ENCODE results near the gene PLD5. TPM values are rescaled to one million over a fixed set of nuclear protein-coding genes. Genes with fewer than 3 reads are reported as not detected.
"Not testable (repeated sequence)": the region's sequence is repeated elsewhere in the genome, so short reads cannot be mapped to it uniquely, and the experiment has no call there.

The PLD5 gene
- total RNA-seq, 2 donors from 2014 or later, result 0.27 TPM; not detected in 1

DNA sequence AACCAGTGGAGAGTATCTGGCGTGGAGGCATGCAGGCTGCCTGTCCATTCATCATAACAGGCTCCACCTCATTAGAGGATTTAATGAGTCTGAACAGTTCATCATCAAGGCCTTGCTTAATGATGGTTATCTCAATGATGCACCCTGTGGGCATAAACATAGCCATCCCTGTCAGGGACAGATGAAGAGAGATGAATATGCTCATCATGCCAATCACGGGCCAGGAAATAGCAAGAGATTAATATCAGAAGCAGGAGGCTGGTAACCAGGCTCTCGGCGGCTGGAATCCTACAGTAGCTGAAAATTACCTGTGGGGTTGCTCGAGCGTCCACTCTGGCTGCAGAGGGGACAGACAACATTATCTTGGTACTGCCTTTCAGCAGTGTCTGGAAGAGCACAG is 247.7 kb downstream of the PLD5 start:
- intact Hi-C loops (cut with DNase I); H3K9ac ChIP-seq (ENCODE audit: low read depth in 2 of 2, low read length in 2 of 2); H3K27me3 ChIP-seq; H3K4me3 ChIP-seq; H3K36me3 ChIP-seq; H3K9me3 ChIP-seq; H3K27ac ChIP-seq; H3K4me1 ChIP-seq; DNase-seq: not testable (repeated sequence)

- H3K27ac ChIP-seq; H3K36me3 ChIP-seq; DNase-seq; H3K27me3 ChIP-seq; H3K4me1 ChIP-seq; H3K9me3 ChIP-seq; H3K9ac ChIP-seq (ENCODE audit: low read depth in 2 of 2, low read length in 2 of 2); H3K4me3 ChIP-seq; intact Hi-C loops (cut with DNase I): not testable (repeated sequence)
These were observed 257.5 kb downstream of the PLD5 start for GRCh38 chr1:242267004-242267403.

- H3K36me3 ChIP-seq; intact Hi-C loops (cut with DNase I); DNase-seq; H3K4me3 ChIP-seq; H3K9ac ChIP-seq (ENCODE audit: low read depth in 2 of 2, low read length in 2 of 2); H3K27ac ChIP-seq; H3K27me3 ChIP-seq; H3K9me3 ChIP-seq; H3K4me1 ChIP-seq: not testable (repeated sequence)
These were observed 260.1 kb downstream of the PLD5 start for GRCh38 chr1:242264419-242264818.

- Histone ChIP-seq H3K9ac (ENCODE audit: low read depth in 2 of 2, low read length in 2 of 2) (no peak overlapping the region), H3K27me3 (no peaks in the 10 kb centered on the region), H3K4me1 (no peaks in the 10 kb centered on the region), H3K4me3 (no peak overlapping the region), H3K36me3 (no peaks in the 10 kb centered on the region), H3K9me3 (no peaks in the 10 kb centered on the region), H3K27ac (no peak overlapping the region)
- TF ChIP-seq, protein P1, sequence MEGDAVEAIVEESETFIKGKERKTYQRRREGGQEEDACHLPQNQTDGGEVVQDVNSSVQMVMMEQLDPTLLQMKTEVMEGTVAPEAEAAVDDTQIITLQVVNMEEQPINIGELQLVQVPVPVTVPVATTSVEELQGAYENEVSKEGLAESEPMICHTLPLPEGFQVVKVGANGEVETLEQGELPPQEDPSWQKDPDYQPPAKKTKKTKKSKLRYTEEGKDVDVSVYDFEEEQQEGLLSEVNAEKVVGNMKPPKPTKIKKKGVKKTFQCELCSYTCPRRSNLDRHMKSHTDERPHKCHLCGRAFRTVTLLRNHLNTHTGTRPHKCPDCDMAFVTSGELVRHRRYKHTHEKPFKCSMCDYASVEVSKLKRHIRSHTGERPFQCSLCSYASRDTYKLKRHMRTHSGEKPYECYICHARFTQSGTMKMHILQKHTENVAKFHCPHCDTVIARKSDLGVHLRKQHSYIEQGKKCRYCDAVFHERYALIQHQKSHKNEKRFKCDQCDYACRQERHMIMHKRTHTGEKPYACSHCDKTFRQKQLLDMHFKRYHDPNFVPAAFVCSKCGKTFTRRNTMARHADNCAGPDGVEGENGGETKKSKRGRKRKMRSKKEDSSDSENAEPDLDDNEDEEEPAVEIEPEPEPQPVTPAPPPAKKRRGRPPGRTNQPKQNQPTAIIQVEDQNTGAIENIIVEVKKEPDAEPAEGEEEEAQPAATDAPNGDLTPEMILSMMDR (IDR thresholded peaks at IDR 0.05), result no peak
- intact Hi-C loops (cut with DNase I), result no loop called here
- DNase-seq, result no peak
These were observed 279.2 kb downstream of the PLD5 start for GRCh38 chr1:242245255-242245654.

- no peaks in the 10 kb centered on the region for H3K27me3 ChIP-seq
- TF ChIP-seq, protein P1 (IDR thresholded peaks at IDR 0.05), result no peak
- H3K36me3 ChIP-seq, result no peaks in the 10 kb centered on the region
- no peak overlapping the region for H3K27ac ChIP-seq
- H3K9me3 ChIP-seq, result no peaks in the 10 kb centered on the region
- DNase-seq, result no peak
- no peak overlapping the region for H3K9ac ChIP-seq (ENCODE audit: low read depth in 2 of 2, low read length in 2 of 2)
- H3K4me1 ChIP-seq, result no peaks in the 10 kb centered on the region
- no peak overlapping the region for H3K4me3 ChIP-seq
- intact Hi-C loops (cut with DNase I), result no loop called here
These were observed 281.0 kb downstream of the PLD5 start for GRCh38 chr1:242243472-242243871.

- Histone ChIP-seq H3K36me3 (no peaks in the 10 kb centered on the region), H3K9me3 (no peaks in the 10 kb centered on the region), H3K27ac (no peak overlapping the region), H3K4me3 (no peak overlapping the region), H3K9ac (ENCODE audit: low read depth in 2 of 2, low read length in 2 of 2) (no peak overlapping the region), H3K27me3 (no peaks in the 10 kb centered on the region), H3K4me1 (no peaks in the 10 kb centered on the region)
- TF ChIP-seq, protein P1 (IDR thresholded peaks at IDR 0.05), result no peak
- no peak for DNase-seq
- intact Hi-C loops (cut with DNase I), result no loop called here
These were observed 281.5 kb downstream of the PLD5 start for GRCh38 chr1:242242983-242243382.

- Histone ChIP-seq H3K27ac (no peak overlapping the region), H3K9ac (ENCODE audit: low read depth in 2 of 2, low read length in 2 of 2) (no peak overlapping the region), H3K4me1 (no peaks in the 10 kb centered on the region), H3K27me3 (no peaks in the 10 kb centered on the region), H3K36me3 (no peaks in the 10 kb centered on the region), H3K9me3 (no peaks in the 10 kb centered on the region), H3K4me3 (no peak overlapping the region)
- TF ChIP-seq, protein P1 (IDR thresholded peaks at IDR 0.05), result no peak
- intact Hi-C loops (cut with DNase I), result no loop called here
- no peak for DNase-seq
These were observed 282.6 kb downstream of the PLD5 start for GRCh38 chr1:242241936-242242335.

Data from colonic mucosa (tissue), 4 donors.